ENCODE results near the gene RHOG.
A peak's percentile ranks its signal among the peaks of the same experiment; 100 is the strongest.
"Not testable (repeated sequence)": the region's sequence is repeated elsewhere in the genome, so short reads cannot be mapped to it uniquely, and the experiment has no call there.

RHOG gene

GRCh38 chr11:3796346-3796745, 44.4 kb downstream of the RHOG start:
- H3K36me3 ChIP-seq (replicated peaks; ENCODE audit: insufficient read depth, low read length): no peaks in the 10 kb centered on the region
- H3K4me1 ChIP-seq (ENCODE audit: low read length): peaks cover 6% of the 10 kb centered on the region; the same call in 1 of the 2 replicates
- H3K9me3 ChIP-seq (replicated peaks; ENCODE audit: insufficient read depth, low read length): no peaks in the 10 kb centered on the region
- no peaks in the 10 kb centered on the region for H3K27me3 ChIP-seq (replicated peaks; ENCODE audit: insufficient read depth, low read length)
- H3F3A ChIP-seq (ENCODE audit: insufficient read depth, low read length): peaks cover 3% of the 10 kb centered on the region; the same call in 1 of the 2 replicates
- H3K4me3 ChIP-seq (ENCODE audit: low read length): peak overlapping the region; percentile 98
- H3K9me2 ChIP-seq (replicated peaks; ENCODE audit: insufficient read depth, low read length): no peaks in the 10 kb centered on the region
- peak overlapping the region; percentile 96 for H3K9ac ChIP-seq (ENCODE audit: low read length)
- H2AFZ ChIP-seq (ENCODE audit: low read length): no peak overlapping the region
- H3K79me2 ChIP-seq (ENCODE audit: low read length): peaks cover 64% of the 10 kb centered on the region
- TF ChIP-seq EZH2 (optimal IDR thresholded peaks at IDR 0.05; ENCODE audit: low read depth, low read length) (no peak), CTCF (IDR thresholded peaks at IDR 0.05; ENCODE audit: low read length) (no peak), EZH2phosphoT487 (IDR thresholded peaks at IDR 0.05; ENCODE audit: low read length) (no peak)
- no peak overlapping the region; the same call in 1 of the 2 replicates for H3K27ac ChIP-seq (ENCODE audit: low read length)
- H4K20me1 ChIP-seq (ENCODE audit: insufficient read depth, low read length): no peaks in the 10 kb centered on the region
- peak overlapping the region; percentile 98 for H3K4me2 ChIP-seq (ENCODE audit: low read depth, low read length)
- DNase-seq: no peak

GRCh38 chr11:3796002-3796311, 44.8 kb downstream of the RHOG start:
- no peaks in the 10 kb centered on the region for H3K27me3 ChIP-seq (replicated peaks; ENCODE audit: insufficient read depth, low read length)
- H3K4me3 ChIP-seq (ENCODE audit: low read length): peak overlapping the region; percentile 98; the same call in 1 of the 2 replicates
- H3K27ac ChIP-seq (ENCODE audit: low read length): no peak overlapping the region
- H2AFZ ChIP-seq (ENCODE audit: low read length): no peak overlapping the region
- no peak for DNase-seq
- no peaks in the 10 kb centered on the region for H3K36me3 ChIP-seq (replicated peaks; ENCODE audit: insufficient read depth, low read length)
- H3K9me2 ChIP-seq (replicated peaks; ENCODE audit: insufficient read depth, low read length): no peaks in the 10 kb centered on the region
- no peaks in the 10 kb centered on the region for H3K9me3 ChIP-seq (replicated peaks; ENCODE audit: insufficient read depth, low read length)
- peak overlapping the region; percentile 96; the same call in 1 of the 2 replicates for H3K9ac ChIP-seq (ENCODE audit: low read length)
- H3K4me2 ChIP-seq (ENCODE audit: low read depth, low read length): peak overlapping the region; percentile 98
- H3K79me2 ChIP-seq (ENCODE audit: low read length): peaks cover 68% of the 10 kb centered on the region
- peaks cover 6% of the 10 kb centered on the region; the same call in 1 of the 2 replicates for H3K4me1 ChIP-seq (ENCODE audit: low read length)
- no peak for TF ChIP-seq CTCF (IDR thresholded peaks at IDR 0.05; ENCODE audit: low read length)
- no peak for TF ChIP-seq EZH2phosphoT487 (IDR thresholded peaks at IDR 0.05; ENCODE audit: low read length)
- TF ChIP-seq EZH2 (optimal IDR thresholded peaks at IDR 0.05; ENCODE audit: low read depth, low read length): no peak
- H4K20me1 ChIP-seq (ENCODE audit: insufficient read depth, low read length): no peaks in the 10 kb centered on the region
- peaks cover 3% of the 10 kb centered on the region; the same call in 1 of the 2 replicates for H3F3A ChIP-seq (ENCODE audit: insufficient read depth, low read length)

- Histone ChIP-seq H3K79me2 (ENCODE audit: low read length) (peaks cover 74% of the 10 kb centered on the region), H3K4me2 (ENCODE audit: low read depth, low read length) (peak overlapping the region; percentile 98; the same call in 1 of the 2 replicates), H3F3A (ENCODE audit: insufficient read depth, low read length) (peaks cover 3% of the 10 kb centered on the region; the same call in 1 of the 2 replicates), H3K9me3 (replicated peaks; ENCODE audit: insufficient read depth, low read length) (no peaks in the 10 kb centered on the region), H3K4me3 (ENCODE audit: low read length) (peak overlapping the region; percentile 98; the same call in 1 of the 2 replicates), H3K27ac (ENCODE audit: low read length) (no peak overlapping the region), H3K9ac (ENCODE audit: low read length) (no peak overlapping the region), H4K20me1 (ENCODE audit: insufficient read depth, low read length) (no peaks in the 10 kb centered on the region), H2AFZ (ENCODE audit: low read length) (no peak overlapping the region), H3K4me1 (ENCODE audit: low read length) (peaks cover 6% of the 10 kb centered on the region; the same call in 1 of the 2 replicates), H3K27me3 (replicated peaks; ENCODE audit: insufficient read depth, low read length) (no peaks in the 10 kb centered on the region), H3K36me3 (replicated peaks; ENCODE audit: insufficient read depth, low read length) (no peaks in the 10 kb centered on the region), H3K9me2 (replicated peaks; ENCODE audit: insufficient read depth, low read length) (no peaks in the 10 kb centered on the region)
- no peak for TF ChIP-seq CTCF (IDR thresholded peaks at IDR 0.05; ENCODE audit: low read length)
- TF ChIP-seq EZH2phosphoT487 (IDR thresholded peaks at IDR 0.05; ENCODE audit: low read length): no peak
- TF ChIP-seq EZH2 (optimal IDR thresholded peaks at IDR 0.05; ENCODE audit: low read depth, low read length): no peak
- DNase-seq: no peak
Observed at GRCh38 chr11:3795131-3796001, 45.4 kb downstream of the RHOG start.

- H3K9me3 ChIP-seq (replicated peaks; ENCODE audit: insufficient read depth, low read length); H3K9me2 ChIP-seq (replicated peaks; ENCODE audit: insufficient read depth, low read length); DNase-seq; H3K27me3 ChIP-seq (replicated peaks; ENCODE audit: insufficient read depth, low read length); H4K20me1 ChIP-seq (ENCODE audit: insufficient read depth, low read length); H3K27ac ChIP-seq (ENCODE audit: low read length); H3K4me1 ChIP-seq (ENCODE audit: low read length); H3K4me2 ChIP-seq (ENCODE audit: low read depth, low read length); H3K9ac ChIP-seq (ENCODE audit: low read length); H2AFZ ChIP-seq (ENCODE audit: low read length); H3K4me3 ChIP-seq (ENCODE audit: low read length); H3F3A ChIP-seq (ENCODE audit: insufficient read depth, low read length); H3K36me3 ChIP-seq (replicated peaks; ENCODE audit: insufficient read depth, low read length): not testable (repeated sequence)
- H3K79me2 ChIP-seq (ENCODE audit: low read length): peaks cover 84% of the 10 kb centered on the region
Observed at GRCh38 chr11:3794387-3794786, 46.4 kb downstream of the RHOG start.

Measured in MM.1S (cell line).